Esophagus squamous epithelium (tissue), 5 donors: ENCODE results near the gene NHERF2. TPM values are rescaled to one million over a fixed set of nuclear protein-coding genes. Genes with fewer than 3 reads are reported as not detected.

ENCODE experiments used
- DNase-seq: peaks from one replicate; lab custom pipeline; 2025; lab: John Stamatoyannopoulos, UW
- H3K27ac ChIP-seq, 4 donors: fragments of 200-600 bp; sonication (generic); one replicate each; pipeline ENCODE4 v1.5.1; 2016 to 2019; ENCODE audit warnings: mild to moderate bottlenecking in 1 of 4
- H3K27me3 ChIP-seq, 4 donors: fragments of 200-600 bp; sonication (generic); 1 replicate in 3 of 4; 2 replicates in 1 of 4; pipeline versions ENCODE4 v1.5.1 to v1.6.0; 2017 to 2021; ENCODE audit warnings: antibody characterized with exemption in 1 of 4
- H3K36me3 ChIP-seq, 3 donors: fragments of 200-600 bp; sonication (generic); one replicate each; pipeline ENCODE4 v1.5.1; 2016 to 2019
- H3K4me1 ChIP-seq, 3 donors: fragments of 200-600 bp; sonication (generic); one replicate each; pipeline ENCODE4 v1.5.1; 2017 to 2019
- H3K4me3 ChIP-seq, 4 donors: fragments of 200-600 bp; sonication (generic); 1 replicate in 3 of 4; 2 replicates in 1 of 4; pipeline ENCODE4 v1.5.1; 2016 to 2019; ENCODE audit warnings: mild to moderate bottlenecking in 2 of 4, moderate library complexity in 1 of 4
- H3K9me3 ChIP-seq, 3 donors: fragments of 200-600 bp; sonication (generic); one replicate each; pipeline ENCODE4 v1.5.1; 2016 to 2019
- CTCF ChIP-seq, 6 experiments: fragments of 450-650 bp in 4 of 6; fragments of 200-600 bp in 2 of 6; sonication (generic) in 2 of 6; IDR thresholded peaks; one replicate each; pipeline ENCODE4 v1.5.1; 2016 to 2019; ENCODE audit warnings: antibody characterized with exemption in 6 of 6, mild to moderate bottlenecking in 4 of 6, moderate library complexity in 4 of 6
- POLR2A ChIP-seq, 4 donors: fragments of 450-650 bp; IDR thresholded peaks; one replicate each; pipeline ENCODE4 v1.6.1; 2017; ENCODE audit warnings: antibody characterized with exemption in 4 of 4, mild to moderate bottlenecking in 4 of 4, moderate library complexity in 3 of 4
- WGBS, 2 donors: methylation state at CpG; one replicate each; pipeline ENCODE4 v1.1.5; 2018; 5-methylcytosine and 5-hydroxymethylcytosine counted together
- intact Hi-C: fragments of 100-400 bp; cut with DNase I; formaldehyde crosslinking; loops from one replicate; pipeline ENCODE4 v1.15.0; 2022
- total RNA-seq, 4 donors: library from RNA; depleted of rRNA; stranded (reverse); fragments of >200 nt; gene quantifications; one replicate each; pipeline ENCODE4 v1.1.0, GENCODE V29; 2016
- donor health status: DM: yes; HTN: yes; CAD: no.

The NHERF2 gene
- total RNA-seq, 4 donors from 2014 or later = 11.6 to 31.7 (median 16.5) TPM

DNA sequence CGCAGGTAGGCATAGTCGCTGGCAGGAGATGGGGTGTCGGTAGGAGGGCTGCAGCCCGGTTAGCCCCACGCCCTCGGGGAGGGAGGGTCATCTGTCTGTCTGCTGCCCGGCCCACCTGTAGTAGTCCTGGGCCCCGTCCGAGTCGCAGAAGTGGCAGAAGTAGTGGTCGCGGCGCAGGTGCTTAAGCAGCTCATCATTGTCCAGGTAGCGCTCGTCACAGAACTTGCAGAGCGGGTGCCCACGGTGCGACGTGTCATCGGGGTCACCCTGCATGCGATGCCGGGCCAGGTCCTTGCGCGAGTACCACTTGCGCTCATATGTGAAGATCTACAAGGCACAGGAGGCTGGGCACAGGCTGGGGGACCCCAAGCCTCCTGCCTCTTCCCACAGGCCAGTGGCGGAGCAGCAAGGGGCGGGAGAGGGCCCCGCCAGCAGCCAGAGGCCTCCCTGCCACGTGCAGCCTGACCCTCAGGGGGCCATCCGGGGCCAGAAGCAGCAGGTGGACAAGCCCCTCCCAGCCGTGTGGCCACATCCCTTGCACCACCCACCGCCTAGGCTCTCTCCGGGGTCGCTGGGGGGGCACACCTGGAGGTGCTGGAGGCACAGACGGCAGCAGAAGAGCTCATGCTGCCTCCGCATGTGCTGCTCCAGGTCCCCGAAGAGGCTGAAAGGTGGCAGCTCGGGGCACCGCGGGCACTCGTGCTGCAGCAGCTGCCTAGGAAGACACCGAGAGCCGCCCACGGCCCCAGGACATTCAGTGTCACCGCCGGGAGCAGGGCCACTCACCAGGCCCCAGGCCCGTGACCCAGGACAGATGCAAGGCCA lies 24.1 kb upstream of the NHERF2 start:
- Histone ChIP-seq H3K27me3 (no peaks in the 10 kb centered on the region), H3K4me3 (no peak overlapping the region), H3K4me1 (peaks cover 25 to 55% (median 40%) of the 10 kb centered on the region in 3 donors), H3K36me3 (peaks cover 47 to 71% (median 51%) of the 10 kb centered on the region in 3 donors), H3K27ac (no peak overlapping the region), H3K9me3 (no peaks in the 10 kb centered on the region)
- intact Hi-C loops = no loop called here
- DNase-seq = no peak
- 100% methylated on average over 3 of the region's 47 CpGs for WGBS, 2 donors
- TF ChIP-seq CTCF (IDR thresholded peaks at IDR 0.05) (no peak), POLR2A (IDR thresholded peaks at IDR 0.05) (no peak)

DNA sequence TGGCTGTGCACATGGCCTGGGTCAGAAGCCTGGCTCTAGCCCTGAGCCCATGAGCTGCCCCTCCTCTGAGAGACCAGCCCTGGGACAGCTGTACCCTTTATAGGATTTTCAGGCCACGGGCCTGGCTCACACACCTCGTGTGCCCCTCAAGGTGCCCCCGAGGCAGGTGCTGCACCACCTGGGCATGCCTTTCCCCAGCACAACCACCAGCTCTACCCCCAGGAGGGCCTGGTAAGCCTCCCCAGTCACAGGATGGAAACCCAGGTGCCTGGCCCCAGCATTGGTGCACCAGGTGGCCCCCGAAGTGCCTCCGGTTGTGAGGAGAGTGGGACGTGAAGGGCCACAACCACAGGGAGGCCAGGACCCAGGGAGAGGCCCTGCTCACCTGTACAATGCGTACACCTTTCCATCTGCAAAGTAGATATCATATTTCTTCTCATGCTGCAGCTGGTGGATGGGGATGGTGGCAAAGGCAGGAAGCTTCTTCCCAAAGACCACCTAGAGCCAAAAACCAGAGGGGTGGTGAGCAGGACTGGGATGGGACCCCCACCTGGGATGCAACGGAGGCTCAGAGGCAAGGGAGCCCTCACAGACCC lies 23.4 kb upstream of the NHERF2 start:
- H3K27ac ChIP-seq = peak overlapping the region in 1 of 4 donors; percentile 40
- H3K9me3 ChIP-seq = no peaks in the 10 kb centered on the region
- no peak for TF ChIP-seq POLR2A (IDR thresholded peaks at IDR 0.05)
- no peak for TF ChIP-seq CTCF (IDR thresholded peaks at IDR 0.05)
- H3K36me3 ChIP-seq = peaks cover 41 to 64% (median 46%) of the 10 kb centered on the region in 3 donors
- DNase-seq = no peak
- no peaks in the 10 kb centered on the region for H3K27me3 ChIP-seq
- 89 to 100% methylated on average over 1 to 4 of the region's 8 CpGs for WGBS, 2 donors
- H3K4me3 ChIP-seq = peak overlapping the region in 1 of 4 donors; percentile 49
- intact Hi-C loops = no loop called here
- peaks cover 32 to 55% (median 42%) of the 10 kb centered on the region in 3 donors for H3K4me1 ChIP-seq

DNA sequence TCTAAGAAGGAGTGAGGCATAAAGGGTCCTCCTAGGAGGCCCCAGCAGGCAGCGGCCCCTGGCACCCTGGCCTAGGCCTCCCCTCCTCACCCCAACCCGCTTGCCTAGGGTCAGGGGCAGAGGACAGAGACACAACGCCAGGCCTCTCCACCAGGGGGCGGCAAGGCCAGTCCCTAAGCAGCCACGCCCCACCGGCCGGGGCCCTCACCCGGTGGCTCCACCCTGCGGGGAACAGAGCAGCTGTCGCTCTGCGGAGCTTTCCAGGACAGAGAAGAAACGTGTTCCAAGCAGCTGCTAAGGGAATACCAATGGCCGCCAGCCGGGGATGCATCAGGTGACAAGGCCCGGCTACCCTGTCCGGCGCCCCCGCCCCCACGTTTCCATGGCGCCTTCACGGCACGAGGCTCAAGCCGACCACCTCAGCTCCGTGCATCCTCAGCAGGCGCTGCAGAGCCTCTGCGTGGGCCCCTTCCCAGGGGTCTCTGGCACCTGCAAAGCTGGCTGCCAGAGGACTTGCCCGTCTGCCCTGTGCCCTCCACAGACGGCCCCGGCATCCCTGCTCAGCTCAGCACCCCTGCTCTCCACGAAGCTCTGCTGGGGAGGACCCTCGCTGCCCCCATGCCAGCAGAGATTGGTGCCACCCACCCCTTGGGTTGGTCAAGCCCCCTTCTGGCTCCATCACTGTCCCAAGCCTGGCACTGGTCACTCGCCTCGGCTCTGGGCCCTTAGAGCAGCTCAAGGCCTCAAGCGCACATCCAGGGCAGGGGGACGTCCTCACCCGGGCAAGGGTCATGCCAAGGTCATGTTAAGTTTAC lies 22.7 kb upstream of the NHERF2 start:
- WGBS, 2 donors = 42% methylated on average over 2 of the region's 36 CpGs; no CpG with 5 or more reads in 1 of the 2 donors
- Histone ChIP-seq H3K36me3 (peaks cover 34 to 57% (median 39%) of the 10 kb centered on the region in 3 donors), H3K9me3 (no peaks in the 10 kb centered on the region), H3K4me3 (peak overlapping the region in 2 of 4 donors; percentile 16 to 49), H3K27me3 (no peaks in the 10 kb centered on the region), H3K27ac (peak overlapping the region in 1 of 4 donors; percentile 40), H3K4me1 (peaks cover 37 to 59% (median 48%) of the 10 kb centered on the region in 3 donors)
- DNase-seq = peak; percentile 49
- no peak for TF ChIP-seq POLR2A (IDR thresholded peaks at IDR 0.05)
- peak; percentile 83 to 97 (median 94) for TF ChIP-seq CTCF (IDR thresholded peaks at IDR 0.05)
- intact Hi-C loops = no loop called here

- Histone ChIP-seq H3K4me1 (peaks cover 37 to 63% (median 48%) of the 10 kb centered on the region in 3 donors), H3K4me3 (no peak overlapping the region), H3K27me3 (no peaks in the 10 kb centered on the region), H3K9me3 (no peaks in the 10 kb centered on the region), H3K36me3 (peaks cover 25 to 48% (median 32%) of the 10 kb centered on the region in 3 donors), H3K27ac (no peak overlapping the region)
- WGBS, 2 donors = 53 to 65% methylated on average over 3 to 9 of the region's 34 CpGs
- intact Hi-C loops = no loop called here
- no peak for DNase-seq
- TF ChIP-seq CTCF (IDR thresholded peaks at IDR 0.05) (no peak), POLR2A (IDR thresholded peaks at IDR 0.05) (no peak)
Observed at GRCh38 chr16:2004795-2005517, 21.7 kb upstream of the NHERF2 start.
